Activated CD4-positive, alpha-beta T cell treated with anti-CD3 and anti-CD28 coated beads, Interleukin-2, Interleukin-6, amounts not matched to agents 100 ng/mL and 50 ng/mL, durations not matched to agents 16 hours and 8 hours (primary cell): Measurements from ENCODE around the gene NR2F2.

Experiments
- DNase-seq: peaks from one replicate; pipeline ENCODE4 v3.0.0-alpha.2; 2020

Gene NR2F2

DNA sequence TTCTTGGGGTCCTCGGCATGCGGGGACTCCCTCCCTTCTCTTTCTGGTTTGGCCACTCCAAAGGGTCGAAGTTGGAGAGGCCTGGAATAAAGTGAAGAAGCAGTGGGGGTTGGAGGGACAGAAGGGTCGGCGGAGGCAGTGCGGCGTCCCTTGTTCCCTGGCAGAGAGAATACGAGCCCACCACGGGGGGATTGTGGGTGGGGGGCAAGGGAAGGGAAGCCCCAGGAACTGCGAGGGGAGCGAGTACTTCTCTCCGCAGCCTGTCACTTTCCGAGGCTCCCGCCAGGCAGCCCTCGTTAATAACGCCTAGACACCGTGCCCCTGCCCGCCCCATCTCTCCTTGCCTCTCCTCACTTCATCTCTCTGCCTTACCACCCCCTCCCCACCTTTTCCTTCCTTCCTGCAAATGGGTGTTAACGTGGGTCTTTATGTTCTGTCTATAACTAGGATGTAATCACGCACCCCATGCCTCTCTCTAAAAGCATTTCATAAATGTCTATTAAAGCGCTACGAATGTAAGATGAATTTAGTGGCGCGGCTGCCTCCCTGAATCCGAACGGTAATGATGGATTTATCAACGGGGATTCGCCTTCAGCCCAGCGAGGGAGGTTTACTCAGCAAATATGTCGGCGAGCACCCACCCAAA, 13.7 kb downstream of the NR2F2 start:
- no peak for DNase-seq

- no peak for DNase-seq
Observed at GRCh38 chr15:96344706-96345559, 14.4 kb downstream of the NR2F2 start.

- peak; percentile 36 for DNase-seq
Observed at GRCh38 chr15:96345560-96346399, 15.3 kb downstream of the NR2F2 start.

DNA sequence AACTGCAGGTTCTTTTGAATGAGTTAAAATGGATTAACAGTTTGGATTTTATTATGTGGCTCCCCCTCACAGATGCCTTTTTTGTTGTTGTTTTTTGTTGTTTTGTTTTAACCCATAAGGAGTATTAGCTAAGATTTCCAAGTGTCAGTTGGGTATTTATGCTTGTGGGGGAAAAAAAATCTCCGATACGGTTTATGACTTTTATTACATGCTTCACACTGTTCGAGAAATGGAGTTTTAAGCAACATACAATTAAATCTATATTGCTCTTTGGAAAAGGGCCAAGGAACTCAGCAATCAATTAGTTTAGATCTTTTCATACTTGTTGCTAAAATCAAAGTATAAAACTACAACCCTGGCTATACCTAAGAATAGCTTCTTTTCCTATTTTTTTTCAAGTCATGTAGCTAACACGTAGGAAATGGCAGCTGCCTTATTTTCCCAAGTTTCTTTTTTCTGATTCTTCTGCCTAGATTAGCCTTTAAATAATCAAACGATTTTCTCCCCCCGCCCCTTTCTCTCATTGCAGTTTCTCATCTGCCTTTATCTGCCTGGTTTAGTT, 16.0 kb downstream of the NR2F2 start:
- DNase-seq: no peak

GRCh38 chr15:96347181-96348111, 16.9 kb downstream of the NR2F2 start:
- DNase-seq: no peak

DNA sequence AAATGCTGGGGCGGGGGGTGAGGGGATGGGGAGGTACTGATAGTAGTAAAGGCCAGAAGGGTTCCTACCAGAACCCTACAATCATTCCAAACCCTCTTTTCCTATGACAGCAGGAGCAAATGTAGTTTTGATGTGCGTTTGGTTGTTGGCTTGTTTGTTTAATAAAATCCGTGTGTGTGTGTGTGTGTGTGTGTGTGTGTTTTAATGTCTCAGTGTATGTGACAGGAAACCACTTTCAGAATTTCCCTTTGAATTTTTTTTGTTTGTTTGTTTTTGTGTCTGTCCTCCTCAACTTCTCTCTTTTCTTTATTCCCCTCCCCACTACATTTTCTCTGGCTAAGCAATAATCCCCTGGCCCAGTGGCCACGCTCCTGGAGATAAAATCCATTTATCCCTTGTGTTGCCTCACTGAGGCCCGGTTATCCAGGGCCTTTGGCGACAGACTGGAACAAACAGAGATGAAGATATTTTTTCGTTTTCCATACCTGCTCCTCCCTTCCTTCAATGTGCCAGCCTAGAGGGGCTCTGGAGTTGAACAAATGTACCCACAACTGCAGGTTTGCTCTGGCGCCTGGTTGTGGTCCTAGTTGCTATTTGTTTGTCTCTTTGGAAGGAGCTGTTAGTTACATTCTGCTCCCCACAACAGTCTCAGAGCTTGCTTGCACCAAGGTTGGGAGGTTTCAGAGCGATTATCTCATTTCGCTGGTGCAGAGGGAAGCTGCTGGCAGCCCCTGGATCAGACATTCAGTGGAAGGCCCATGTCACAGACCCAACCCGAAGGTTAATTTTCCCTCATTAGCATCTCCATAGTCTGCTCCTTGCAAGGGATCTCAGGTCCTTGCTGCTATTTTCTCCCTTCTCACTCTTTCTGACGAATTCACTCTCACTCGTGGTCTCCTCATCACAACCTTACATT, 17.9 kb downstream of the NR2F2 start:
- no peak for DNase-seq

DNA sequence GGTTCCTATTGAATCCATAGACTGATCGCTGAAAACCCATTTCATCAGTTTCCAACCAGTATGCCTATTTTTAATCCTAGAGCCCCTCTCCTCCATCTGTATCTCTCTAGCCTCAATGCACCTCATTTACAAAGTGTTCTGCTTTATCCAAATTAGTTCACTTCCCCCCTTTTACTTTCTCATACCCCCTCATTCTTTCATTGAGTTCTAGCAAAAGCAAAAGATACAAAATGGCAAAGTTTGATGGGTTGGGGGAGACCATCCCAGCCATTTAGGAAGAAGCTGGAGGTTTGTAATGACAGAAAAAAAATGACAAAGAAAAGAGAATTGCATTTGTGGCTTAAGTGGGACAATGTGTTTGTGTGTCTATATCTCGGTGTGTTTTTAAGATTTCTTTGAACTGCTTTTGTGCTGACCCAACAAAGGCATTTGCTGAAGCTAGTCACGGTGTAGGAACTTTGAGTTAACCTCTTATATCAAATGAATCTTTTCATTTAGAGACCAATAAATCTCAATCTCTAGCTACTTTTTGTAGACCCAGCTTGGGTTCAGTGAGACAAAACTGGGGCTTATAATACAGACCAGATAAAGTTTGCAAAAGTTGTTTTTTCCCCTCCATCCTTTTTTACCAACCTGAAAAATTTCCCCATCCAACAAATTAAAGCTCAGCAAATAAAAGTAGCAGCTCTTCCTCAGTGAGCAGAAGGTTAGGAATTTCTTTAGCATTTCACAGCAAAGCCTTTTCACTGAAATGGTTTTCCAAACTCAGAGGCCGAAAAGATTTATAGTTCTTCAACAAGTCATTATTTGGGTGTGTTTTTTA, 18.7 kb downstream of the NR2F2 start:
- DNase-seq: no peak

DNA sequence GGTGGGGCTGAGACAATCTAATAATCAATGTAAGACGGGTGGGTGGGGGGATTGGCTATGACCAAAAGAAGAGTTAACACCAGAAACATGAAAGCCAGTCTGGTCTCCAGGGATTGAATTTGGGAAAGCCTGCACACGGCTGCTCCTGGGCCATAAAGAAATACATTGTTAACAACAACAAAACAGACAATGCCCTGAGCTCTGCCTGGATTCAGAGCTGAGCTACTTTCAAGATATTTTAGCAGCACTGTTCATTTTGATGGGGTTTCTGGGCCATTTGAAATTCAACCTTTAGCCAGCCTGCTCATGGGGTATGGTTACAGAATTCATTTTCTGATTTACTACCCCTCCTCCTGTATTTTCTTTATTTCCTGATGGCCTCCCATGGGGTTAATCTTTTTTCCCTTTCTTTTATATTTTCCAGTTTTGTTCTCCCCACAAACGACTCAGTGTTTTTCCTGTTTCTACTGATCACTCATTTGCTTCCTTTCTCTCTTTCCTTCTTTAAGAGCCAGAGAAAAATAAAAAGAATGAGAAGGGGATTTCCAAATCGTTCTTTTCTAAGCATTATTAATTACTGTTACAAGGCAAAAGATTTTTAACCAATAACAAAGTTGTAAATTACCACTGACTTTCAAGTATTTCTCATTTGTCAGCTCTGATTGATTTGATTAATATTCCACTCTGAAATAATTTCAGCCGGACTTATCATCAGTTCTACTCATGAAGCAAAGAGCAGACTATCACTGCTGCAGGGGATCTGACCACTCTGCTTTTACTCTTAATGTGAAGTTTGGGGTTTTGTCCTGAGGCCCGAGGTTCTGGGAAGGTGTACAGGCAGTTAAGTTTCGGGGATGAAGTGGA, 19.6 kb downstream of the NR2F2 start:
- DNase-seq: no peak

DNA sequence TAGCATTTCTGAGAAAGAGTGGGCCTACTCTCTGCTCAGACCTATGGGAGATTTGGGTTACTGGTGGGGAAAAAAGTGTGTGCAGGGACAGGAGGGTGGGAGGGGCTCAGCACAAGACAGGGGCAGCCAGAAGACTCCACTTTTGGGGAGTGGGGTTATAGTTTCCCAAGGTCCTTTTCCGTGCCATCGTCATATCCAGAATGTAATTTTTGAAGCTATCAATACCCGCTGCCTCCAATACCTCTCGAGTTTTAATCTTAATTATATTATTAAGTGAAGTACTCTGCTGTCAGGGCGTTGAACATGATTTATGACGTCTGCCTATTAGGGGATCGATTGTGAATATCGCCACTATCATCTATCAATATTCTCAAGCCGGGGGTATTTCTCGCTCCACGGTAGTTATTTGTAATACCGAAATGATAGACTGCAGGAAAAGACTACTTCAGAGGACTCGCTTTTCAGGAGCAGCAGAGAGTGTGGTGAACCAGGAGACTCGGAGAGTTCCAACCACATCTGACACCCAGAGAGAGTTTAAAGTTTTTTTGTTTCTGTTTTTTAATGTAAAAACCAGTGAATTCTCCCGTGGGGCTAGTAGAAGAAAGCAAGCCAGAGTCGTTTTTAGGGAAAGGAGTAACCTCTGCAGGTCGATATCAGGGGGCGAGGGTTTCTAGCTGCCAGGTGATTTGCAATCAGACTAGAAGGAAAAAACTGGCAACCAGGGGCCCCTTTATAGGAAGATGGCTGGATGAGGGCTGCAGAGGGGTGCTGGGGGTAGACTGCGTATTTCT, 20.6 kb downstream of the NR2F2 start:
- no peak for DNase-seq

DNA sequence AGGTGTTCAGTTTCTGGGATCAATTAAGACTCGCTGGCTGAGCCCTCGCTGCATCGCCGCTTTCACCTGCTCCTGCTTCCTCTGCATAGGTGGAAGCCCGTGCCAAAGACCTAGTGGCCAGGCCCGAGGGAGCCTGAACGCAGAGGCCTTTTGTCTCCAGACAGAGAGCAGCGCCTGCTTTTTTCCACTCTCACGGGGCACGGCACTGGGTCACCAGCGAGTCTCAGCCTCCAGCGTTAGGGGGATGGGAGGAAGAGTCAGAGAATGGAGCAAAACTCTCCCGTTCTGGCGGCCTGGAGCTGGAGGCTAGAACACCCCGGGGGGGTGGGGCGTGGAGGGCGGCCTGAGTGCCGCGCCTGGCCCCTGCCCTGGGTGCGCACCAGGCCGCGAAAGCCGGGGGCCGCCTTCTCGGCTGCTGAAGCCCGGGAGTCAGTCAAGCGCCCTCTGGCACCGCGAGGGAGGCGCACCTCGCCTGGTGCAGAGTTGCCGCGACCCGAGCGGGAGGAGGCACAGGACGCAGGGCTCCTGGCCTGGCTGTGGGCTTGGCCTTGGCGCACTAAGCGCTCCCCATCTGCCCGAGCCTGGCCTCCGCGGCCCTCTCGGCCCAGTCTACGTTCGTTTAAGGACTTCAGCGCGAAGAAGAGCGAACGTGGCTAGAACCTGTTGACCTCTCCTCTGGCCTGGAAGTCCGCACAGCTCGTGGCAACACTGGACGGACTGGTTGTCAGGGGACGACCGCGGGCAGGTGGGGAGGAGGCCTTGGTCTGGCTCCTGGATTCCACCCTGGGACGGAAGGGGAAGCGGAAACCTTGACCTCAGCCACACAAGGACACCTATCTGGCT, 21.5 kb downstream of the NR2F2 start:
- no peak for DNase-seq

GRCh38 chr15:96352604-96353405, 22.3 kb downstream of the NR2F2 start:
- DNase-seq: no peak

DNA sequence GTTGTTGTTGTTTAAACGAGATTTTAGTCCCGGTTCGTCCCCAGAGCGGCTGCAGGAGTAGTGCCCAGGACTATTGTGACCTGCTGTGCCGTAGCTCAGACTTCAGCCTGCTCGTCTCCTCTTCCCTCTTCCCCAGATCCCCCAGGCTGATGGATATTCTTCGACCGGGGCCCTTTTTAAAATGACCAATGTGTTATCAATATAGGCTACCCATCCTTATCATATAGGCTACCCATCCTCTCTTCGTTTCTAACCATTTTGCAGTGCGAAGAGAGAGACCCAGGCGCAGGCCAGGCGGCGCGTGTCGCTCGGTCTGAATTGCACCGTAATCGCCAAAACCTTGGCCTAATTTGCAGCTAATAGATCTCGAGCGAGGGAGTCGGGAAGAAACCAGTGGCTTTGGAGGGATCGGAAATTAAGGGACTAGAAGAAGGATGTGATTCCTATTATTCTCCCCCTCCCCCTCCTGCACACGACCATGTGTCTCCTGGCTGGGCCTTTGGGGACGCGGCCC, 23.0 kb downstream of the NR2F2 start:
- no peak for DNase-seq

DNA sequence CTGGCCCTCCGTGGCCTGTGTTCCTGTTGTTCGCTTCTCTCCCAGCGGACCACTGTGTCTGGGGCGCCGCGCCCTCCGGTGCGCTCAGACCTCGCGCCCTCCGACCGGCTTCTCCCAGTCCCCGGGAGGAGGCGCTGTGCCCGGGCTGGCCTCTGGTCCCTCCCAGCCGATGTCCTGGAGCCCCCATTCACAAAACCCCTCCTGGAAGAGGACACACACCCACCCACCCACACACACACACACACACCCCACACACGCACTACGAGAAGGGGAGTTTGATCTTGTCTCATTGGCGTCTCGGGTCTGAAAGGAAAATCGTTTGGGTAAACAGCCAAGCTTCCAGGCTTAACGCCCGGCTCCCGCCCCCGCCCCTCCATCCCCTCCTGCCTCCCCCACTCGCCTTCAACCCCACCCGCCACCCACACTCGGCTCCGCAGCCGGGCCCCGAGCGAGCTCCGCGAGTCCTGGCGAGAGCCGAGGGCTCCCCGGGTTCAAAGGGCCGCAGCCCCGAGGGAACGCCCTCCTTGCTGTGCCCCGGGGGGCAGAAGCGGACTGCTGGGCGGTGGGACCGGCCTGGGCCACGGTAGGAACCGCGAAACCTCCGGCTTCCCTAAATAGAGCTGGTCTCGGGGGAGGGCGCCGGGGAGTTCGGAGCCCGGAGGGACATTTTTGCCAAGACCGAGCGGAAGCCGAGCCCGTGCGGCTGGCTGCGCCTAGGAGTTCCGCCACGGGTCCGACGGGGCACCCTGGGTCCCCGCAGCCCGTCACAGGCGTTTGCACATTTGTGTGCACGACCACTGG, 23.6 kb downstream of the NR2F2 start:
- DNase-seq: no peak

- DNase-seq: no peak
Observed at GRCh38 chr15:96354731-96355567, 24.4 kb downstream of the NR2F2 start.
